ENCODE data around the gene CDC42EP1.
"Not testable (repeated sequence)": the region's sequence is repeated elsewhere in the genome, so short reads cannot be mapped to it uniquely, and the experiment has no call there.

CDC42EP1 gene

GRCh38 chr22:37522482-37522881 is 37.8 kb upstream of the CDC42EP1 start:
- Histone ChIP-seq H3K9ac (ENCODE audit: low read length) (no peak overlapping the region), H3K9me3 (ENCODE audit: low read length) (no peaks in the 10 kb centered on the region), H3K27ac (ENCODE audit: low read depth, low read length) (no peak overlapping the region), H3K36me3 (ENCODE audit: insufficient read depth, low read length) (no peaks in the 10 kb centered on the region), H3K4me1 (ENCODE audit: insufficient read depth, low read length) (no peaks in the 10 kb centered on the region), H3K4me3 (ENCODE audit: low read depth in 1 of 2, low read length in 2 of 2) (no peak overlapping the region), H3K27me3 (ENCODE audit: control insufficient read depth in 1 of 2, insufficient read depth in 2 of 2, low read length in 2 of 2) (peaks cover 0 to 35% of the 10 kb centered on the region in 2 donors)

- H3K27me3 ChIP-seq (ENCODE audit: control insufficient read depth in 1 of 2, insufficient read depth in 2 of 2, low read length in 2 of 2) = peaks cover 0 to 12% of the 10 kb centered on the region in 2 donors
- H3K9me3 ChIP-seq (ENCODE audit: low read length) = no peaks in the 10 kb centered on the region
- H3K4me3 ChIP-seq (ENCODE audit: low read depth in 1 of 2, low read length in 2 of 2) = no peak overlapping the region
- H3K27ac ChIP-seq (ENCODE audit: low read depth, low read length) = no peak overlapping the region
- no peak overlapping the region for H3K9ac ChIP-seq (ENCODE audit: low read length)
- no peaks in the 10 kb centered on the region for H3K36me3 ChIP-seq (ENCODE audit: insufficient read depth, low read length)
- no peaks in the 10 kb centered on the region for H3K4me1 ChIP-seq (ENCODE audit: insufficient read depth, low read length)
Measured at GRCh38 chr22:37525073-37525745, 35.1 kb upstream of the CDC42EP1 start.

GRCh38 chr22:37525746-37526350 is 34.4 kb upstream of the CDC42EP1 start:
- Histone ChIP-seq H3K9me3 (ENCODE audit: low read length) (no peaks in the 10 kb centered on the region), H3K9ac (ENCODE audit: low read length) (no peak overlapping the region), H3K27me3 (ENCODE audit: control insufficient read depth in 1 of 2, insufficient read depth in 2 of 2, low read length in 2 of 2) (peaks cover 0 to 6% of the 10 kb centered on the region in 2 donors), H3K4me3 (ENCODE audit: low read depth in 1 of 2, low read length in 2 of 2) (no peak overlapping the region), H3K27ac (ENCODE audit: low read depth, low read length) (no peak overlapping the region), H3K4me1 (ENCODE audit: insufficient read depth, low read length) (no peaks in the 10 kb centered on the region), H3K36me3 (ENCODE audit: insufficient read depth, low read length) (no peaks in the 10 kb centered on the region)

DNA sequence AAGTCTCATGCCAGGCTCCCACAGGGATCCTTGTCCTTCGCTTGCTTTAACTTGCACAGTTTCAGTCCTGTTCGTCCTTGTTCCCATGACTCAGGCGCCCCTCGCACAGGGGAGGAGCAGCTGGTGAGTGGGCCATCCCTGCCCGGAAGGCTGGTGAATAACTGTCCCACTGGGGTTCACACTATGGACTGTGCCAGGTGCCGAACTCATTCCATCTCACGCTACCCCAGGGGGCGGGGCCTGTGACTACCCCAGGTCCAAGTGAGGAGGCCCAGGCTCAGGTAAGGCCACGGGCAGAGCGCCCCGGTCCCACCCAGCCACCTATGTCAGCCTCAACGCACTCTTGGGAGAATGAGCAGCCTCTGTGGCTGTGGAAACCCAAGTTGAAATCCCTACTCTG is 33.9 kb upstream of the CDC42EP1 start:
- H3K4me1 ChIP-seq (ENCODE audit: insufficient read depth, low read length) = no peaks in the 10 kb centered on the region
- peaks cover 0 to under 1% of the 10 kb centered on the region in 2 donors for H3K27me3 ChIP-seq (ENCODE audit: control insufficient read depth in 1 of 2, insufficient read depth in 2 of 2, low read length in 2 of 2)
- H3K4me3 ChIP-seq (ENCODE audit: low read depth in 1 of 2, low read length in 2 of 2) = no peak overlapping the region
- H3K9me3 ChIP-seq (ENCODE audit: low read length) = no peaks in the 10 kb centered on the region
- no peak overlapping the region for H3K9ac ChIP-seq (ENCODE audit: low read length)
- no peaks in the 10 kb centered on the region for H3K36me3 ChIP-seq (ENCODE audit: insufficient read depth, low read length)
- H3K27ac ChIP-seq (ENCODE audit: low read depth, low read length) = no peak overlapping the region

DNA sequence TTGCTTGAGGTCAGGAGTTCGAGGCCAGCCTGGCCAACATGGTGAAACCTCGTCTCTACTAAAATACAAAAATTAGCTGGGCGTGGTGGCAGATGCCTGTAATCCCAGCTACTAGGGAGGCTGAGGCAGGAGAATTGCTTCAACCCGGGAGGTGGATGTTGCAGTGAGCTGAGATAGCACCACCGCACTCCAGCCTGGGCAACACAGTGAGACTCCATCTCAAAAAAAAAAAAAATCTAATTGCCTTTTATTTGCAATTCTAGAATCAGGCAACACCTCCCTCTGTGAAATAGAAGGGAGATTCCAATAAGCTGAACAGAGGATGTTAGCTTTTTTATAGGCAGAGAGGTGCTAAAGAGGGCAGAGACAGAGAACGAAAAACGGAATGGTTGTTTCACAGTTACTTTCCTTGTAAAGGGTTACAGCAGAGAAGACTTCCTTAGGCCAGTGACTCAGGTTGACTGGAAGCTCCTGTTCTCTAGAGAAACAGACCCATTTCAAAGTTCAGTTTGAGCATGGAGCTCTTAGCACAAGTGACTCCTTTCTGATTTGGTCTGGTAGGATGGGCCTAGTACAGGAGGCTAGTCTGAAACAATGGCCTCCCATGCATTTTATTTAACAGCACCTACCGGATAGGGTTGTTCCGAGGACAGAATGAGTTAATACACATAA is 33.1 kb upstream of the CDC42EP1 start:
- not testable (repeated sequence) for H3K9me3 ChIP-seq (ENCODE audit: low read length); H3K36me3 ChIP-seq (ENCODE audit: insufficient read depth, low read length); H3K9ac ChIP-seq (ENCODE audit: low read length); H3K4me1 ChIP-seq (ENCODE audit: insufficient read depth, low read length); H3K27ac ChIP-seq (ENCODE audit: low read depth, low read length); H3K4me3 ChIP-seq (ENCODE audit: low read depth in 1 of 2, low read length in 2 of 2); H3K27me3 ChIP-seq (ENCODE audit: control insufficient read depth in 1 of 2, insufficient read depth in 2 of 2, low read length in 2 of 2)

DNA sequence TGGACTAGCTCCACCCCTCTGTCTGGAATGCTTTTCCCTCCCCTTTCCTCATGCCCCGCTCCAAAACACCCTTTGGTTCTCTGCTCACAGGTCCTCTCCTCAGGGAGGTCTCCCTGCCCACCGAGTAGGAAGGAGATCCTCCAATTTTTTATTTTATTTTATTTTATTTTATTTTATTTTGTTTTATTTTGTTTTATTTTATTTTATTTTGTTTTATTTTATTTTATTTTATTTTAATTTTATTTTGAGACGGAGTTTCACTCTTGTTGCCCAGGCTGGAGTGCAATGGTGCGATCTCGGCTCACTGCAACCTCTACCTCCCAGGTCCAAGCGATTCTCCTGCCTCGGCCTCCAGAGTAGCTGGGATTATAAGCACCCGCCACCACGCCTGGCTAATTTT is 32.3 kb upstream of the CDC42EP1 start:
- not testable (repeated sequence) for H3K36me3 ChIP-seq (ENCODE audit: insufficient read depth, low read length); H3K9ac ChIP-seq (ENCODE audit: low read length); H3K9me3 ChIP-seq (ENCODE audit: low read length); H3K27ac ChIP-seq (ENCODE audit: low read depth, low read length); H3K4me1 ChIP-seq (ENCODE audit: insufficient read depth, low read length); H3K4me3 ChIP-seq (ENCODE audit: low read depth in 1 of 2, low read length in 2 of 2); H3K27me3 ChIP-seq (ENCODE audit: control insufficient read depth in 1 of 2, insufficient read depth in 2 of 2, low read length in 2 of 2)

DNA sequence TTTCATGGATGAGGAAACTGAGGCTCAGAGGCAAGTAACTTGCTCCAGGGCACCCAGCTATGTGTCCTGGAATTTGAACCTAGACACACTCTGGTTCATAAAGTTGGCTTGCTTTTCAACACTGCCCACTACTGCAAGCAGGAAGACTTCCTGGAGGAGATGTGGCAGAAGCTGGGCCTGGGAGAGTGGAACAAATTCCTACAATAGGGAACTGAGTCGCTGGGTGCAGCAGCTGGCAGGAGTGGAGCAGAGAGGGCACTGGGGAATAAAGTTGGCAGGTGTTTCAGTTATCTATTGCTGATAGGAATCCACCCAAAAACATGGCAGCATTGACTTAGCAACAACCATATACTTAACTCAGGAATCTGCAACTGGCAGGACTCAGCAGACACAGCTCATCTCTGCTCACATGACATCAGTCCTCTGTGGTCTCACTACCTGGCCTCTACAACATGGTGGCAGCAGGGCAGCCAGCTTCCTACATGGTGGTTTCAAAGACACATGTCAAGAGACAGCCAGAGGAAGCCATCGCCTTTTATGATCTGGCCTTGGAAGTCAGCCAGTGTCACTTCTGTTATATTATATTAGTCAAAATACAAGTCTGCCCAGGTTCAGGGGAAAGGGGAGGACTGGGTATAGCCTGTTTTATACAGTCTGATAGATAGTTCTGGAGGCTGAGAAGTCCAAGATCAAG is 30.5 kb upstream of the CDC42EP1 start:
- H3K9me3 ChIP-seq (ENCODE audit: low read length) = no peaks in the 10 kb centered on the region
- no peaks in the 10 kb centered on the region for H3K36me3 ChIP-seq (ENCODE audit: insufficient read depth, low read length)
- H3K27me3 ChIP-seq (ENCODE audit: control insufficient read depth in 1 of 2, insufficient read depth in 2 of 2, low read length in 2 of 2) = no peaks in the 10 kb centered on the region
- H3K9ac ChIP-seq (ENCODE audit: low read length) = no peak overlapping the region
- no peak overlapping the region for H3K4me3 ChIP-seq (ENCODE audit: low read depth in 1 of 2, low read length in 2 of 2)
- H3K27ac ChIP-seq (ENCODE audit: low read depth, low read length) = no peak overlapping the region
- H3K4me1 ChIP-seq (ENCODE audit: insufficient read depth, low read length) = no peaks in the 10 kb centered on the region

DNA sequence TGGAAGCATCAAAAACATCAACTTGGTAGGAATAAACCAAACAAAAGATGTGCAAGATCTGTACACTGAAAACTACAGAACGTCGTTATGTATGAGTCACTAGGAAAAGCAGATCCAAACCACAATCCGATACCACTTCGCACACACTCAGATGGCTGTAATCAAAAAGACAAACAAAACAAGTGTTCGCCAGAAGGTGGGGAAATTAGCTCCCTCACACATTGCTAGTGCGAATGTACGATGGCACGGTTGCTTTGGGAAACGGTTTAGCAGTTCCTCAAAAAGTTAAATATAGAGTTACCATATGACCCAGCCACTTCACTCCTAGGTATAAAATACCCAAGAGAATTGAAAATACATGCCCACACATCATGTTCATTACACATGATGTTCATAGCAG is 26.3 kb upstream of the CDC42EP1 start:
- Histone ChIP-seq H3K27me3 (ENCODE audit: control insufficient read depth in 1 of 2, insufficient read depth in 2 of 2, low read length in 2 of 2) (no peaks in the 10 kb centered on the region), H3K9ac (ENCODE audit: low read length) (no peak overlapping the region), H3K9me3 (ENCODE audit: low read length) (no peaks in the 10 kb centered on the region), H3K4me3 (ENCODE audit: low read depth in 1 of 2, low read length in 2 of 2) (no peak overlapping the region), H3K4me1 (ENCODE audit: insufficient read depth, low read length) (peaks cover 7% of the 10 kb centered on the region), H3K27ac (ENCODE audit: low read depth, low read length) (no peak overlapping the region), H3K36me3 (ENCODE audit: insufficient read depth, low read length) (no peaks in the 10 kb centered on the region)

- Histone ChIP-seq H3K4me1 (ENCODE audit: insufficient read depth, low read length) (peaks cover 8% of the 10 kb centered on the region), H3K27ac (ENCODE audit: low read depth, low read length) (no peak overlapping the region), H3K36me3 (ENCODE audit: insufficient read depth, low read length) (no peaks in the 10 kb centered on the region), H3K9ac (ENCODE audit: low read length) (no peak overlapping the region), H3K4me3 (ENCODE audit: low read depth in 1 of 2, low read length in 2 of 2) (no peak overlapping the region), H3K27me3 (ENCODE audit: control insufficient read depth in 1 of 2, insufficient read depth in 2 of 2, low read length in 2 of 2) (no peaks in the 10 kb centered on the region), H3K9me3 (ENCODE audit: low read length) (no peaks in the 10 kb centered on the region)
Measured at GRCh38 chr22:37534445-37534844, 25.8 kb upstream of the CDC42EP1 start.

GRCh38 chr22:37535159-37535558 is 25.1 kb upstream of the CDC42EP1 start:
- no peak overlapping the region for H3K9ac ChIP-seq (ENCODE audit: low read length)
- no peak overlapping the region for H3K27ac ChIP-seq (ENCODE audit: low read depth, low read length)
- H3K4me3 ChIP-seq (ENCODE audit: low read depth in 1 of 2, low read length in 2 of 2) = no peak overlapping the region
- peaks cover 8% of the 10 kb centered on the region for H3K4me1 ChIP-seq (ENCODE audit: insufficient read depth, low read length)
- no peaks in the 10 kb centered on the region for H3K9me3 ChIP-seq (ENCODE audit: low read length)
- no peaks in the 10 kb centered on the region for H3K36me3 ChIP-seq (ENCODE audit: insufficient read depth, low read length)
- H3K27me3 ChIP-seq (ENCODE audit: control insufficient read depth in 1 of 2, insufficient read depth in 2 of 2, low read length in 2 of 2) = no peaks in the 10 kb centered on the region

GRCh38 chr22:37538590-37539357 is 21.5 kb upstream of the CDC42EP1 start:
- Histone ChIP-seq H3K4me1 (ENCODE audit: insufficient read depth, low read length) (peaks cover 8% of the 10 kb centered on the region), H3K4me3 (ENCODE audit: low read depth in 1 of 2, low read length in 2 of 2) (no peak overlapping the region), H3K27ac (ENCODE audit: low read depth, low read length) (no peak overlapping the region)

More at GRCh38 chr22:37538590-37539357, 21.5 kb upstream of the CDC42EP1 start:
- H3K9me3 ChIP-seq (ENCODE audit: low read length) = no peaks in the 10 kb centered on the region
- H3K9ac ChIP-seq (ENCODE audit: low read length) = no peak overlapping the region
- H3K27me3 ChIP-seq (ENCODE audit: control insufficient read depth in 1 of 2, insufficient read depth in 2 of 2, low read length in 2 of 2) = no peaks in the 10 kb centered on the region
- no peaks in the 10 kb centered on the region for H3K36me3 ChIP-seq (ENCODE audit: insufficient read depth, low read length)
